SK-N-SH treated with all-trans-retinoic acid at 6 μM for 48 hours (cell line): ENCODE data around the gene ERN1.

ENCODE experiments used
- ATAC-seq: fragments of 200-7000 bp; cut with Tn5 transposase; 3 replicates; pipeline ENCODE4 v1.9.1; 2020; ENCODE audit warnings: mild to moderate bottlenecking, moderate library complexity
- ARNTL ChIP-seq: fragments of 450-650 bp; formaldehyde crosslinking; IDR thresholded peaks from 2 replicates; pipeline ENCODE4 v1.5.0; 2020; ENCODE audit warnings: low read depth, mild to moderate bottlenecking, moderate library complexity, borderline replicate concordance
- BACH2 ChIP-seq: fragments of 250-450 bp; sonication (Bioruptor Pico); IDR thresholded peaks from 2 replicates; pipeline ENCODE4 v1.9.0; 2021; ENCODE audit warnings: mild to moderate bottlenecking, borderline replicate concordance
- CREB5 ChIP-seq: fragments of 250-450 bp; sonication (Bioruptor Pico); IDR thresholded peaks from 2 replicates; pipeline ENCODE4 v1.5.1; 2020; ENCODE audit warnings: low read depth, mild to moderate bottlenecking, moderate library complexity
- CSDC2 ChIP-seq: fragments of 250-450 bp; sonication (Bioruptor Pico); IDR thresholded peaks from 2 replicates; pipeline ENCODE4 v1.5.0; 2020; ENCODE audit warnings: mild to moderate bottlenecking, moderate library complexity
- CSRNP3 ChIP-seq: fragments of 250-450 bp; sonication (Bioruptor Pico); IDR thresholded peaks from 2 replicates; pipeline ENCODE4 v1.5.1; 2021; ENCODE audit warnings: mild to moderate bottlenecking, moderate library complexity
- ESRRG ChIP-seq: fragments of 250-450 bp; sonication (Bioruptor Pico); IDR thresholded peaks from 2 replicates; pipeline ENCODE4 v1.6.1; 2021; ENCODE audit warnings: mild to moderate bottlenecking
- GLIS3 ChIP-seq: fragments of 250-450 bp; sonication (Bioruptor Pico); IDR thresholded peaks from 2 replicates; pipeline ENCODE4 v1.5.0; 2020; ENCODE audit warnings: mild to moderate bottlenecking, moderate library complexity
- OSR1 ChIP-seq: fragments of 250-450 bp; sonication (Bioruptor Pico); IDR thresholded peaks from 2 replicates; pipeline ENCODE4 v1.8.0; 2022; ENCODE audit warnings: moderate library complexity, mild to moderate bottlenecking, inconsistent platforms
- PATZ1 ChIP-seq: fragments of 250-450 bp; sonication (Bioruptor Pico); IDR thresholded peaks from 2 replicates; pipeline ENCODE4 v1.8.0; 2020; ENCODE audit warnings: mild to moderate bottlenecking, moderate library complexity, borderline replicate concordance
- POU6F1 ChIP-seq: fragments of 250-450 bp; sonication (Bioruptor Pico); IDR thresholded peaks from 2 replicates; pipeline ENCODE4 v1.8.0; 2021; ENCODE audit warnings: low read depth, mild to moderate bottlenecking, moderate library complexity, borderline replicate concordance
- PPARA ChIP-seq: fragments of 250-450 bp; sonication (Bioruptor Pico); IDR thresholded peaks from 2 replicates; pipeline ENCODE4 v1.5.0; 2020; ENCODE audit warnings: mild to moderate bottlenecking, borderline replicate concordance
- RARB ChIP-seq: fragments of 250-450 bp; sonication (Bioruptor Pico); IDR thresholded peaks from 2 replicates; pipeline ENCODE4 v1.8.0; 2021; ENCODE audit warnings: mild to moderate bottlenecking, moderate library complexity
- SNAI2 ChIP-seq: fragments of 250-450 bp; sonication (Bioruptor Pico); IDR thresholded peaks from 2 replicates; pipeline ENCODE4 v1.5.0; 2020; ENCODE audit warnings: mild to moderate bottlenecking, moderate library complexity
- TCF4 ChIP-seq: fragments of 250-450 bp; sonication (Bioruptor Pico); IDR thresholded peaks from 2 replicates; pipeline ENCODE4 v1.8.0; 2021; ENCODE audit warnings: mild to moderate bottlenecking, moderate library complexity, borderline replicate concordance
- TSHZ2 ChIP-seq: fragments of 250-450 bp; sonication (Bioruptor Pico); IDR thresholded peaks from 2 replicates; pipeline ENCODE4 v1.5.0; 2020; ENCODE audit warnings: mild to moderate bottlenecking, moderate library complexity
- ZC3H10 ChIP-seq: fragments of 250-450 bp; sonication (Bioruptor Pico); IDR thresholded peaks from 2 replicates; pipeline ENCODE4 v1.5.1; 2021; ENCODE audit warnings: mild to moderate bottlenecking, moderate library complexity
- ZFP3 ChIP-seq: fragments of 250-450 bp; sonication (Bioruptor Pico); IDR thresholded peaks from 2 replicates; pipeline ENCODE4 v1.5.0; 2020; ENCODE audit warnings: mild to moderate bottlenecking, moderate library complexity
- ZFP30 ChIP-seq: fragments of 450-650 bp; formaldehyde crosslinking; IDR thresholded peaks from 2 replicates; pipeline ENCODE4 v1.5.0; 2022; ENCODE audit warnings: mild to moderate bottlenecking, moderate library complexity
- ZNF565 ChIP-seq: fragments of 450-650 bp; formaldehyde crosslinking; conservative IDR thresholded peaks from 2 replicates; pipeline ENCODE4 v1.5.0; 2020; ENCODE audit warnings: low read depth, mild to moderate bottlenecking, moderate library complexity
- ZNF70 ChIP-seq: fragments of 450-650 bp; formaldehyde crosslinking; IDR thresholded peaks from 2 replicates; pipeline ENCODE4 v1.5.0; 2020; ENCODE audit warnings: mild to moderate bottlenecking, moderate library complexity

Gene ERN1

GRCh38 chr17:64017381-64017980 lies 112.5 kb downstream of the ERN1 start:
- TF ChIP-seq BACH2 (CRISPR knock-in tag) (no peak), ESRRG (CRISPR knock-in tag) (no peak), POU6F1 (CRISPR knock-in tag) (no peak), CSDC2 (CRISPR knock-in tag) (no peak), ZNF70 (CRISPR knock-in tag) (no peak), ARNTL (CRISPR knock-in tag) (no peak), GLIS3 (CRISPR knock-in tag) (no peak), SNAI2 (no peak), TSHZ2 (CRISPR knock-in tag) (no peak), PPARA (no peak), PATZ1 (CRISPR knock-in tag) (no peak), ZNF565 (CRISPR knock-in tag) (no peak), OSR1 (CRISPR knock-in tag) (no peak), TCF4 (no peak), CREB5 (no peak), ZFP3 (CRISPR knock-in tag) (no peak), ZFP30 (CRISPR knock-in tag) (no peak)

GRCh38 chr17:64016974-64017373 lies 113.0 kb downstream of the ERN1 start:
- TF ChIP-seq PPARA (no peak), ZFP30 (CRISPR knock-in tag) (no peak), ZFP3 (CRISPR knock-in tag) (no peak), POU6F1 (CRISPR knock-in tag) (no peak)
- no peak for ATAC-seq

More at GRCh38 chr17:64017381-64017980, 112.5 kb downstream of the ERN1 start:
- no peak for ATAC-seq

- ATAC-seq, result peak; percentile 61; the same call in 2 of the 3 replicates
- TF ChIP-seq ESRRG (CRISPR knock-in tag) (no peak), CSRNP3 (CRISPR knock-in tag) (no peak), SNAI2 (no peak), POU6F1 (CRISPR knock-in tag) (no peak), ZNF70 (CRISPR knock-in tag) (no peak), BACH2 (CRISPR knock-in tag) (no peak), TCF4 (no peak), ZC3H10 (CRISPR knock-in tag) (no peak), ZNF565 (CRISPR knock-in tag) (no peak), ARNTL (CRISPR knock-in tag) (no peak), ZFP3 (CRISPR knock-in tag) (no peak), CSDC2 (CRISPR knock-in tag) (no peak), CREB5 (no peak), GLIS3 (CRISPR knock-in tag) (no peak), OSR1 (CRISPR knock-in tag) (no peak), RARB (no peak), PPARA (no peak)
These were observed 113.6 kb downstream of the ERN1 start for GRCh38 chr17:64016231-64016784.
